ENCODE results near the gene ANO4.

ANO4 gene

GRCh38 chr12:100995201-100995600 lies 200.6 kb downstream of the ANO4 start:
- no peak for DNase-seq

GRCh38 chr12:100995771-100996170 lies 201.2 kb downstream of the ANO4 start:
- no peak for DNase-seq

- no peak for DNase-seq
Observed at GRCh38 chr12:101001669-101002068, 207.1 kb downstream of the ANO4 start.

- no peak for DNase-seq
Observed at GRCh38 chr12:101002696-101003419, 208.3 kb downstream of the ANO4 start.

- no peak for DNase-seq
Observed at GRCh38 chr12:101004898-101005297, 210.3 kb downstream of the ANO4 start.

- DNase-seq = no peak
Observed at GRCh38 chr12:101009274-101009673, 214.7 kb downstream of the ANO4 start.

GRCh38 chr12:101010896-101011295 lies 216.3 kb downstream of the ANO4 start:
- DNase-seq = no peak

GRCh38 chr12:101013993-101014392 lies 219.4 kb downstream of the ANO4 start:
- no peak for DNase-seq

- DNase-seq = no peak
Observed at GRCh38 chr12:101015044-101015443, 220.5 kb downstream of the ANO4 start.

GRCh38 chr12:101018540-101018939 lies 224.0 kb downstream of the ANO4 start:
- DNase-seq = no peak

GRCh38 chr12:101019201-101019600 lies 224.6 kb downstream of the ANO4 start:
- no peak for DNase-seq

- no peak for DNase-seq
Observed at GRCh38 chr12:101019667-101020066, 225.1 kb downstream of the ANO4 start.

GRCh38 chr12:101021442-101021841 lies 226.9 kb downstream of the ANO4 start:
- DNase-seq = no peak

- DNase-seq = no peak
Observed at GRCh38 chr12:101021911-101022388, 227.4 kb downstream of the ANO4 start.

GRCh38 chr12:101027200-101027599 lies 232.6 kb downstream of the ANO4 start:
- DNase-seq = no peak

GRCh38 chr12:101027816-101028215 lies 233.2 kb downstream of the ANO4 start:
- no peak for DNase-seq

- no peak for DNase-seq
Observed at GRCh38 chr12:101038289-101038871, 243.8 kb downstream of the ANO4 start.

GRCh38 chr12:101039848-101040531 lies 245.4 kb downstream of the ANO4 start:
- DNase-seq = no peak

GRCh38 chr12:101040936-101041335 lies 246.4 kb downstream of the ANO4 start:
- no peak for DNase-seq

- DNase-seq = no peak
Observed at GRCh38 chr12:101042211-101042610, 247.6 kb downstream of the ANO4 start.

- DNase-seq = no peak
Observed at GRCh38 chr12:101044512-101045059, 250.0 kb downstream of the ANO4 start.

- no peak for DNase-seq
Observed at GRCh38 chr12:101045486-101046464, 251.2 kb downstream of the ANO4 start.

GRCh38 chr12:101047652-101048051 lies 253.1 kb downstream of the ANO4 start:
- DNase-seq = no peak
